GM19452 (cell line): Measurements from ENCODE around the gene LMBR1.

Source experiments
- ATAC-seq: cut with Tn5 transposase; IDR thresholded peaks from one replicate; pipeline ENCODE4 v1.9.1; 2021; ENCODE audit not compliant: unreplicated experiment

LMBR1 gene

DNA sequence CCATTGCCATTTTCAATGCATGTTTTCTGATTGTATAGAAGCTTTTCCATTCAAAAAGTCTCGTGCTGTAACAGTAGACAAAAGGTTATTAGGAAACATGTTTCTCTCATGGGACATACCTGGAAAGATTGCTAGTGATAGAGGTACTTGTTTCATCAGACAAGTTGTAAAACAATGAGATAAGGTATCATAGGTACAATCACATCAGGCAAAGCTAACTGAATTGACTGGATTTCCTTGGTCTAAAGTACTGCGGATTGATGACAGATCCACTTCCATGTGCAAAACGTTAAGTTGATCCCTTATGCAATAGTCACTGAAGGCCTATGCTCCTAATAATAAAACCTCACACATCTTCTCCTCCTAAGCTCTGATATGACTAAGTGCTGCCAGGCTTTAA lies 258.9 kb downstream of the LMBR1 start:
- no peak for ATAC-seq

GRCh38 chr7:156629873-156630272 lies 263.1 kb downstream of the LMBR1 start:
- ATAC-seq: no peak

DNA sequence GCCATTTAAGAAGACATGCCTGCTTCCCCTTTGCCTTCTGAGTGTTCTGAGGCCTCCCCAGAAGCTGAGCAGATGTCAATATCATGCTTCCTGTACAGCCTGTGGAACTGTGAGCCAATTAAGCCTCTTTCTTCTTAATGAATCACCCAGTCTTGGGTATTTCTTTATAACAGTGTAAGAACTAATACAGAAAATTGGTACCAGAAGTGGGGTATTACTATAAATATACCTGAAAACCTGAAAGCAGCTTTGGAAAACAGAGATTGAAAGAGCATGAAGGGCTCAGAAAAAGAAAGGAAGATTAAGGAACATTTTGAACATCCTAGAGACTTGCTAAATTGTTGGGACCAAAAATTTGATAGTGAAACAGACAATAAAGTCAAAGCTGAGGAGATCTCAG lies 264.4 kb downstream of the LMBR1 start:
- ATAC-seq: no peak
